Bronchial smooth muscle cell (primary cell): ENCODE data around the gene IPO7. TPM values are rescaled to one million over a fixed set of nuclear protein-coding genes. Genes with fewer than 3 reads are reported as not detected.

Experiments used
- total RNA-seq: library from RNA; depleted of rRNA; stranded (reverse); fragments of >200 nt; gene quantifications from 2 replicates; pipeline ENCODE4 v1.2.1, GENCODE V29; 2014

Gene IPO7
- total RNA-seq = 59.4 and 88.6 TPM in 2 replicates

GRCh38 chr11:9384535-9385326 lies at the start of gene IPO7:
Gene IPO7 (plus strand): TSS chr11:9384652. CDS start chr11:9384764, 112 bp downstream.

GRCh38 chr11:9460322-9461062 lies 76.0 kb downstream of the IPO7 start, which contains the start of gene ZNF143:
Gene ZNF143 (plus strand): TSS chr11:9461012. CDS start chr11:9471309, 10,297 bp downstream.

Other genes with a start within 250 kb of the IPO7 start
- 135 and 212 TPM in 2 replicates for gene DENND5A, start 119.3 kb upstream of the IPO7 start, total RNA-seq
- gene TMEM41B, start 70.1 kb upstream of the IPO7 start, total RNA-seq = 31.9 and 44.4 TPM in 2 replicates
- 26.2 and 36.0 TPM in 2 replicates for gene ZNF143, start 76.4 kb downstream of the IPO7 start, total RNA-seq
- 11.6 and 12.1 TPM in 2 replicates for gene WEE1, start 189.0 kb downstream of the IPO7 start, total RNA-seq